ENCODE measurements around the gene DYNC1I2.

DYNC1I2 gene

DNA sequence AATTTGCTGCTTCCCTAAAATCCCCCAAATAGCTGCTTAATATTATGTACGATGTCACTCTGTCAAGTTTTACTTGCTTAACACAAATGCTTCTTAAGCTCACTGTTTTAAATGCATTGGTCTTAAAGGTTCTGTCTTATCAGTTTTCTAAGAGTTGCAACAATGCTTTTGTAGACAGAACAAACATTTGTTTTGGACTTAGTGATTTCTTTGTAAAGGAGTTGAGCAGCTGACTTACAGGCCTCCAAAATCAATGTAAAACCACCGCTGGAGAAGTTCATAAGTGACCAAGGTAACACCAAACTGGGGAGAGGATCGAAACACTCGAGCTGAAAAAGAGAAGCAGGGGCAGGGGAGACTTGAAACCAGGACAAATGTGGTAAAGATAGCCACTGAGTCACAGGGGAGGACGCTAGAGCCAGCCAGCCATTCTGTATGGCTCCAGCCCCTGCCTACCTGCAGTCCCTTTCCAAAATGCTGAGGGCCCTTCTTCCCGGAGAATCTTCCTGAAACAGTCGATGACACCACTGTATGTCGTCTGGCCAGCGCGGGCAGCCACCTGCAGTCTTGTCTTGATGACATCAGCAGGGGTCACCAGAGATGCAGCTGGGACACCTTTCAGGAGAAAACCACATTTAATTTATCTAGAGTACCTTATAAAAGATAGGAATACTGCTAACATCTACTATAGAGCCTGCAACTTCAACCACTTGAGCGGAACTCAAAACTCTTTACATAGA is 100.2 kb downstream of the DYNC1I2 start:
- DNase-seq = no peak

GRCh38 chr2:171788316-171788993 is 101.2 kb downstream of the DYNC1I2 start:
- DNase-seq = no peak

DNA sequence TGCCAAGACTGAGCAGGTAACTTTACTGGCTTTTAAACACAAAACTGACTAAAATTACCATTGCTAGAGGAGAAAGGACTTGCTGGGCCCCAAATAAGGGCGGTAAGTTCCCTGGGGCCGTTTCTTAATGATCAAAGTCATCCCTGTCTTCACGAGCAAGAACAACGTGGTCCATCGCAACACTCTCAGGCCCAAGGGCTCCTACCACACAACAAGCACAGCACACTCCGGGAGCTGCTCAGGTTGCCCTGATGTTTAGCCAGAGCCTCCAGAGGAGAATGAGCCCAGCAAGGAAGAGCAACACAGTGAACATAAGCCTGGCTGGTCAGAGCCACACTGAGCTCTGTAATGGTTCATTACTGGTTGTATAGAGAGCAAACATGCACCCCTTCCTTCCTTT is 102.7 kb downstream of the DYNC1I2 start:
- no peak for DNase-seq

GRCh38 chr2:171791361-171791760 is 104.1 kb downstream of the DYNC1I2 start:
- no peak for DNase-seq

GRCh38 chr2:171792157-171792556 is 104.9 kb downstream of the DYNC1I2 start:
- DNase-seq = no peak

DNA sequence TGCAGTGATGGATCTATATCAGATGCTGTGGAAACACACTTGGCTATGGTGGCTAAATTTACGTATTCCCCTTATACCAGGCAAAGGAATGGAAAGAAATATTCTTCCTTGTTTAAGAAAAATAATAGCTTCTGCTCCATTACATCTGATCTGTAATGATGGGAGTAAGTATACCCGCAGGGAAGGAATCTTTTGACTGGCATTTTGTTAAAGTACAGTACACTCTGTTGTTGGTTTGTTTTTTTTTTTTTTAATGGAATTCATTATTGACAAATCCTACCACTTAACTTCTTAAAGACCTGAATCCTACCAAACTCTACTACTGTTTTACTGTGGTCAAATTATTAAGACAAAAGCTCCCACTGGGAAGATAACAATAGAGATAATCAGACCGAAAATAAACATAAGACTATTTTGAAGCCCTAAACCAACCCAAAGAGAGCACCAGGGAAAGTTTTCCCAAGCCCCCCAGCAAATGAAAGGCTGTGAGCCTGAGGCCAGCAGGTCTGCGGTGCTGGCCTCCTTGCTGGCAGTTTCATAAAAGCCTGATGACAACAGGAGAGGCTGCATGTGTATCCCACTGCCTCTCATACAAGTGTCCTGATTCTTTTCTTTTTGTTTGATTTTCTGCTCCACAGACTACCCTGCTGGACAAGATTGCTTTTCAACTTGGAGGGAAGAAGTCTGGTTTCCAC is 105.8 kb downstream of the DYNC1I2 start:
- DNase-seq = no peak

DNA sequence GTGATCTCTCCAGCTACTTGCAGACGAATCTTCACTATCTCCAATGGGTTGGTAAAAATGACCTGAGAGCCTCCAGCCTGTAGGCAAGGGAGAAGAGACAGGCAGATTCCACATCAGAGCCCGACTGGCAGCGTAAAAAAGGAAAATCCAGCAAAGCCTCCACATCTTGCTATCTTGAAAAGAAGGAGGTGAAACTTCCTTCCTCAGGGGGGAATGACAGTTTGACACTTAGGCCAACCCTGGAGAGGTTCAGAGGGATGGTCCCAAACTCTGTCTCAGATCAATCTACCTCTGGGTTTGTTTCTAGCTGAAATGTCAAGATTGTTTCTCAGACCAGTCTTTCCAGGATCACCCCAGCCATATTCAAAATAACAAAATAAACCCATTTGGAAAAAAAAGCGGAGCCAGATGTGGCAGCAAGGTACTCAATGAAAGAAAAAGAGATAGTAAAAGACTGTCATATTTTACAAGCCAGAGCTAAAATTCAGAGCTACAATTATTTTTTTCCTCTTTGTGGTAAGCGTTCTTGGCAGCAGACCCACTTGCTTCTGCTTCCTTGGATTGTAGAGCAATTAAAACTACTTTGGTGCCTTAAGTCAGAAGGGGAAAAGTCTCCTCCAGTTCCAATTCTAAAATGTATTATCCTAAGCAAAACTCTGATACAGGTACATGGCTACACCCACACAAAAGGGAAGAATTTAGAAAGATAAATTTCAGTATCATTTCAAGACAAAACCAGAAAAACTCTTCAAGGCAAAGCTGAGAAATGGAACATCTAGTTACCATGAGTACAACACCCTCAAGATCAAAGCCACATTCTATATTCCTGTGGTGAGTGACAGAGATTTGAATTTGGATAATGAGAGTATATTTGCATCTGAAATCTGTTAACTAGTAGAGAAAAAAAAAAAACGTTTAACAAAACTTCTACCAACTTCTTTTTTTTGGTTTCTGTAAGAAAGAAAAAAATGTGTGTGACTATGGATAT is 106.7 kb downstream of the DYNC1I2 start:
- no peak for DNase-seq

DNA sequence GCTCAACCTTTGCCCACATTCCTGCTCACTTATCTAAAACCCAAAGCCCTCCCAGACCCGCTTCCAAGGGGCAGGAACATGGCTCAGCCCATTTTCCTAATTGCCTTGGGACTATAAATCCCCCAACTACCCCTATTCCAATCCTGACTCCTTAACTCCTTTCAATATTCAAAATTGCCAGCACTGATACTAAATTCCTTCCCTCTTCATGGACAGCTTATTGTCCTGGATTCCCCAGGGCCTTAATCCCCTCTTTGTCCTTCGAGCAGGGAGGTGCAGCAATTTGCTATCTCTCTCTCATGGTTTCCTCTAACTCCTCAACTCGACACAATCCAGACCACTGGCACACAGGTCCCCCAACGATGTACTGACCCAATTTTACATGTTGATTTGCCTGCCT is 107.6 kb downstream of the DYNC1I2 start:
- DNase-seq = no peak
